SK-N-SH (cell line): ENCODE measurements around the gene C6orf120.

Source experiments
- CHD2 ChIP-seq: fragments of 150-350 bp; IDR thresholded peaks from 2 replicates; pipeline ENCODE4 v1.6.1; 2018; ENCODE audit warnings: low read length; ENCODE audit not compliant: partially characterized antibody
- CTCF ChIP-seq: fragments of 200-600 bp; sonication (generic); IDR thresholded peaks from 2 replicates; pipeline ENCODE4 v1.6.1; 2017; ENCODE audit warnings: antibody characterized with exemption, mild to moderate bottlenecking, moderate library complexity
- ELF1 ChIP-seq: IDR thresholded peaks from 2 replicates; pipeline ENCODE4 v1.4.0; 2012
- EZH2phosphoT487 ChIP-seq: fragments of 200-600 bp; sonication (generic); IDR thresholded peaks from 2 replicates; pipeline ENCODE4 v1.6.1; 2017; ENCODE audit warnings: low read depth, mixed run types, mild to moderate bottlenecking, antibody characterized with exemption, moderate library complexity, borderline replicate concordance
- FOXJ3 ChIP-seq: sonication (generic); formaldehyde crosslinking; IDR thresholded peaks from 2 replicates; pipeline ENCODE4 v1.5.1; 2020; ENCODE audit warnings: mild to moderate bottlenecking, missing genetic modification reagents
- GABPA ChIP-seq: IDR thresholded peaks from 2 replicates; pipeline ENCODE4 v1.4.0; 2012; ENCODE audit warnings: low read depth, mild to moderate bottlenecking
- MAX ChIP-seq: IDR thresholded peaks from 2 replicates; pipeline ENCODE4 v1.4.0; 2012; ENCODE audit warnings: low read depth
- NFIC ChIP-seq: IDR thresholded peaks from 2 replicates; pipeline ENCODE4 v1.4.0; 2012; ENCODE audit warnings: borderline replicate concordance
- NRF1 ChIP-seq: IDR thresholded peaks from 2 replicates; pipeline ENCODE4 v1.6.1; 2012; ENCODE audit warnings: low read depth, mild to moderate bottlenecking, low read length
- POLR2AphosphoS5 ChIP-seq: IDR thresholded peaks from 2 replicates; pipeline ENCODE4 v1.6.1; 2012; ENCODE audit warnings: low read depth, low read length
- REST ChIP-seq: IDR thresholded peaks from 2 replicates; pipeline ENCODE4 v1.6.1; 2012; ENCODE audit warnings: mild to moderate bottlenecking, low read depth, low read length, moderate library complexity
- USF1 ChIP-seq: IDR thresholded peaks from 2 replicates; pipeline ENCODE4 v1.4.0; 2012; ENCODE audit warnings: low read depth, borderline replicate concordance

- no peak for TF ChIP-seq CTCF
- no peak for TF ChIP-seq POLR2AphosphoS5
- no peak for TF ChIP-seq USF1
- no peak for TF ChIP-seq FOXJ3 (CRISPR knock-in tag)
- no peak for TF ChIP-seq GABPA
- no peak for TF ChIP-seq CHD2
- TF ChIP-seq NRF1 = no peak
- no peak for TF ChIP-seq MAX
- TF ChIP-seq EZH2phosphoT487 = no peak
- no peak for TF ChIP-seq NFIC
- TF ChIP-seq ELF1 = no peak
- TF ChIP-seq REST = no peak
Observed at GRCh38 chr6:169707772-169708171, 5.8 kb downstream of the C6orf120 start.
